ENCODE data around the gene SGTA.
"Not testable (repeated sequence)": the region's sequence is repeated elsewhere in the genome, so short reads cannot be mapped to it uniquely, and the experiment has no call there.

The SGTA gene

DNA sequence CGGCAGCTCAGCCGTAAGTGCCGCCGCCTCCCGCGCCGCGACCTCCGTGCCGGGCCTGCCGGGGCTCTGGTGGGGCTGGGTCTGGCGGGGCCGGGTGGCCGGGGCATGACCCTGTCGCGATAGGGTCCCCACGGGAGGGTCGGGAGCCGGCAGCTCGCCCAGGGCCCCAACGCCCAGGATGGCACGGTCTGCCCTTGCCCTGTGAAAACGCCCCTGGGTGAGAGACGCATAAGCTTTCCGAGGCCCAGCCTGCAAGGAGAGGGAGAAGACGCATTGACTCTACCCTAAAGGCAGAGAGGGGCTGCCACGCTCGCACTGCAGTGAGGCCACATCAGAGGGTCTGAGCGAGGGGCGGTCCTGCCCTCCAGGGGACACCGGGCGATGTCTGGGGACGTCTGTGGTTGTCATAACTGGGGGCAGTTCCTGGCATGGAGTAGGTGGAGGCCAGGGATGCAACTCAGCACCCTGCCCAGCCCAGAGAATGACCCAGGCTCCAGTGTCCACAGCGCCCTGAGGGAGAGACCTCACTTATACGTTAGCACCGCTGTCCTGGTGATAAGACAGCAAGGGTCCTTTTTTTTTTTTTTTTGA is 37.1 kb upstream of the SGTA start:
- TF ChIP-seq, protein P1, sequence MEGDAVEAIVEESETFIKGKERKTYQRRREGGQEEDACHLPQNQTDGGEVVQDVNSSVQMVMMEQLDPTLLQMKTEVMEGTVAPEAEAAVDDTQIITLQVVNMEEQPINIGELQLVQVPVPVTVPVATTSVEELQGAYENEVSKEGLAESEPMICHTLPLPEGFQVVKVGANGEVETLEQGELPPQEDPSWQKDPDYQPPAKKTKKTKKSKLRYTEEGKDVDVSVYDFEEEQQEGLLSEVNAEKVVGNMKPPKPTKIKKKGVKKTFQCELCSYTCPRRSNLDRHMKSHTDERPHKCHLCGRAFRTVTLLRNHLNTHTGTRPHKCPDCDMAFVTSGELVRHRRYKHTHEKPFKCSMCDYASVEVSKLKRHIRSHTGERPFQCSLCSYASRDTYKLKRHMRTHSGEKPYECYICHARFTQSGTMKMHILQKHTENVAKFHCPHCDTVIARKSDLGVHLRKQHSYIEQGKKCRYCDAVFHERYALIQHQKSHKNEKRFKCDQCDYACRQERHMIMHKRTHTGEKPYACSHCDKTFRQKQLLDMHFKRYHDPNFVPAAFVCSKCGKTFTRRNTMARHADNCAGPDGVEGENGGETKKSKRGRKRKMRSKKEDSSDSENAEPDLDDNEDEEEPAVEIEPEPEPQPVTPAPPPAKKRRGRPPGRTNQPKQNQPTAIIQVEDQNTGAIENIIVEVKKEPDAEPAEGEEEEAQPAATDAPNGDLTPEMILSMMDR (IDR thresholded peaks at IDR 0.05; ENCODE audit: low read depth, low read length, missing control alignments), result no peak
- H3K4me3 ChIP-seq (ENCODE audit: low read depth, low read length), result peak overlapping the region; percentile 58
- DNase-seq (ENCODE audit: low read depth), result no peak

DNA sequence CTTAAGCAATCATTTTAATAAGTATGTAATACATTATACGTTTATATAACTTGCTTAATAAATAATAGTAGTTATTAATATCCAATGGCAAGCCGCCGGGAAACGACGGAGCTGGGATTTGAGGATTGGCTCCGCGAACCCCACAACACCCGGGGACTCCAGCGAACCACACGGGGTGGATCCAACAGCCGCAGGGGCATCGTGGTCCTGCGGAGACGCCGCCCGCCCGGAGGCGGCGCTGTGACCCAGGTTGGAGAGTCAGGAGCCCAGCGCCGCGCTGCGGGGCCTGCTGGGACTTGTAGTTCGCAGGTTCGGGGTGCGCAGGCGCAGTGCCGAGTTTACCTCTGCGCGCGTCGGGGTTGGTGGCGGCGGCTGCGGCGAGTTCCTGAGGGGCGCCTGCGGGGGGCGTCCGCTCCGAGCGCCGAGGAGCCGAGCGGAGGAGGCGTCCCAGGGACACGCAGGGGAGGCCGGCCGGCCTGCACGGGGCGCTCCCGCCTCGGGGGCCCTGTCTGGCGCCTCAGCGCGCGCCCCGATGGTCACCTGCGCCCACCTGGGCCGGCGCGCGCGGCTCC is 36.6 kb upstream of the SGTA start, which contains the start of gene ZNF554:
Gene ZNF554, plus strand, starts transcription at position 329 of the 572 bp plus-strand sequence. Its CDS starts 204 bp downstream, at position 533.
- peak; percentile 92 for DNase-seq (ENCODE audit: low read depth)
- peak within 1 kb of the TSS; percentile 58 for H3K4me3 ChIP-seq (ENCODE audit: low read depth, low read length)
- TF ChIP-seq, protein P1 (IDR thresholded peaks at IDR 0.05; ENCODE audit: low read depth, low read length, missing control alignments), result peak; percentile 98

DNA sequence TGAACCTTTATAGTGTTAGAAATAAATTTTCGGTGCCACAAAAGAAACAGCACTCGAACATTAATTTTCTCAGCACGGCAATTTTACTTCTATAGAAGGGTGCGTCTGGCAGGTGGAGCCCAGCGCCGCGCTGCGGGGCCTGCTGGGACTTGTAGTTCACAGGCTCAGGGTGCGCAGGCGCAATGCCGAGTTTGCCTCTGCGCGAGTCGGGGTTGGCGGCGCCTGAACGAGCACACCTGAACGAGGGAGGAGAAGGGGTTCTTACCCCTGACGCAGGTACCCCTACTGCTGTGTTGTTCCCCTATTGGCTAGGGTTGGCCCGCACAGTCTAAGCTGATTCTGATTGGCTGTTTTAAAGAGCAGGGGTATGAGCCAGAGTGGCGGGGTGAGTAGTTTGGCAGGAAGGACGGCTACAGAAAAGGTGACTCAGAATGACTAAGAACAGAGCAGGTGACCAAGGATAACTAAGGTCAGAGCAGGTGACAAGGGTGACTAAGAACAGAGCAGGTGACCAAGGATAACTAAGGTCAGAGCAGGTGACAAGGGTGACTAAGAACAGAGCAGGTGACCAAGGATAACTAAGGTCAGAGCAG is 34.3 kb upstream of the SGTA start:
- not testable (repeated sequence) for DNase-seq (ENCODE audit: low read depth); H3K4me3 ChIP-seq (ENCODE audit: low read depth, low read length)

- TF ChIP-seq, protein P1 (IDR thresholded peaks at IDR 0.05; ENCODE audit: low read depth, low read length, missing control alignments), result no peak
- H3K4me3 ChIP-seq (ENCODE audit: low read depth, low read length), result no peak overlapping the region
- no peak for DNase-seq (ENCODE audit: low read depth)
Measured at GRCh38 chr19:2816641-2817040, 33.6 kb upstream of the SGTA start.

GRCh38 chr19:2815923-2816322 is 32.9 kb upstream of the SGTA start:
- DNase-seq (ENCODE audit: low read depth), result no peak
- TF ChIP-seq, protein P1 (IDR thresholded peaks at IDR 0.05; ENCODE audit: low read depth, low read length, missing control alignments), result no peak
- no peak overlapping the region for H3K4me3 ChIP-seq (ENCODE audit: low read depth, low read length)

GRCh38 chr19:2815191-2815614 is 32.1 kb upstream of the SGTA start:
- DNase-seq (ENCODE audit: low read depth), result no peak
- no peak overlapping the region for H3K4me3 ChIP-seq (ENCODE audit: low read depth, low read length)
- TF ChIP-seq, protein P1 (IDR thresholded peaks at IDR 0.05; ENCODE audit: low read depth, low read length, missing control alignments), result no peak

DNA sequence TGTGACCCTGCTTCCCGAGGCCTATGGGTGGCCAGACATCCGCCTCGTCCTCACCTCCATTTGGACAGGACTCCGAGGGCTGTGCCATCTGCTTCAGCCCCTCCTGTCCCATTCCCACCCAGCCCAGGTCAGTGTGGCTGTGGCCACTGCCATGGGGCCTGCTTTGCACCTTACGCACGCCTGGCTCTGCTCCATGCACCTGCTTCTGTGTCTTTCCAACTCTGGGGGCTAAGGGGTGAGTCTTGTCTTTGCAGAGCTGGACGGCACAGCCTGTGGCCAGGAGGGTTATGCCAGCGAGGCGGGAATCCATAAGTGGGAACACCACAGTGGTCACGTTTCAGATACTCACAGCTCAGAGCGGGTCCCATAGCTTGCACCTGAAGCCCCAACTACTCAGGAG is 31.4 kb upstream of the SGTA start:
- TF ChIP-seq, protein P1 (IDR thresholded peaks at IDR 0.05; ENCODE audit: low read depth, low read length, missing control alignments), result no peak
- DNase-seq (ENCODE audit: low read depth), result no peak
- H3K4me3 ChIP-seq (ENCODE audit: low read depth, low read length), result no peak overlapping the region

Data from GM12864 (cell line).